CD4-positive, alpha-beta T cell treated with Interleukin-10 for 1 hour (primary cell): ENCODE measurements around the gene SNAPC5.
"Not testable (repeated sequence)": the region's sequence is repeated elsewhere in the genome, so short reads cannot be mapped to it uniquely, and the experiment has no call there.

ENCODE experiments used
- DNase-seq: peaks from one replicate; pipeline ENCODE4 v3.0.0-alpha.2; 2020

Gene SNAPC5, protein sequence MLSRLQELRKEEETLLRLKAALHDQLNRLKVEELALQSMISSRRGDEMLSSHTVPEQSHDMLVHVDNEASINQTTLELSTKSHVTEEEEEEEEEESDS

DNA sequence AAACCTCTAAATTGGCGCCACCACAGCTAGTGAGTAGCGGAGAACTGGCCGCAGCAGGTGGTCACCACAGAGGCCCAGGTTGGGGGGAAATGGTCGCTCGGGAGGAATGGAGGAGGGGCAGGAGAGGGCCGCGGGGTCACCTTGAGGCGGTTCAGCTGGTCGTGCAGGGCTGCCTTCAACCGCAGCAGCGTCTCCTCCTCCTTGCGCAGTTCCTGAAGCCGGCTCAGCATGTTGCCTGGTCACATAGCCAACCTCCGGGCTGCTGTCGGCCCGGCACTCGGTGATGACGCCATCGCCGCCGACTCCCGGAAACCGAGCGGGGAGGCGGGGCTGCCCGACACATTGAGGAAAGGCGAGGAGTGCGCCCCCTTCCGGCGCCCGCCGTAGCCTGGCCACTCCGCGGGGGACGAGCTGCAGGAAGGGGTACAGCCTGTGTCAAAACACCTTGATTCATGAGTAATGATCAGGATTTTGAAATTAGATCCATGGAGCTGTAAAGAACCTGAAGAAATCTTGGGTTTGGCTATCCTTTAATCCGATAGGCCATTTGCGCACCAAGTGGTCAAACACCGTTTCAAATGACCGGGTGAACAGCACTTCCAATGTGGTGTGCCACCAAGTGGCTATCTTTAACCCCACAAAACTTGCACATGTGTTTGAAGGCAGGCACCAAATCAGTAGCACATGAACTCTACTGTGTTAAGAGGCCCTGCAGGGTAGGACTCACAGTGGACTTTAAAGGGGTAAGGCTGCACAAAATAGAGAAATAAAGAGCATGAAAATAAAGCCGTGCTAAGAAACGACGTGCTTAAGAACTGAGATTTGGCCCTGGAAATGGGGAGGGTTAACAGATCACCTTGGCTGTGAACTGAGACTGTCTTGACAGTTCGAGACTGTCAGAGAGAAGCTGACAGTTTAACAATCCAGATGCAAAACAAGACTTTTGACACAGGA lies at the start of gene SNAPC5:
SNAPC5 (minus strand) TSS at position 261 of the 954 bp plus-strand sequence; CDS start at position 230, 31 bp downstream.
- DNase-seq: peak; percentile 97

DNA sequence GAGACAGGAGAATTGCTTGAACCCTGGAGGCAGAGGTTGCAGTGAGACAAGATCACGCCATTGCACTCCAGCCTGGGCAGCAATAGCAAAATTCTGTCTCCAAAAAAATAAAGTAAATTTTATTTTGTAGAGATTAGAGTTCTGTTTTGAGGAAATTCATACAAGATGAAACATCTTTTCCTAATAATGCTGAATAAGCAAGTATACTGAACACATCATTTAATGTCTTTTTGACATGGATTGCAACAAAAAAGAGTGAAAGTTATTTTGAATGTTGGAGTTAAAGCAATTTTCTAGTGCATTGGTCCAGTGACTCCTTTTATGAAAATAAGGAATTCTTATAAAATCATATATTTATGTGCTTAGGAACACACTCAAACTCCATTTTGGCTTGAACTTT lies 47.7 kb upstream of the SNAPC5 start:
- DNase-seq: no peak

DNA sequence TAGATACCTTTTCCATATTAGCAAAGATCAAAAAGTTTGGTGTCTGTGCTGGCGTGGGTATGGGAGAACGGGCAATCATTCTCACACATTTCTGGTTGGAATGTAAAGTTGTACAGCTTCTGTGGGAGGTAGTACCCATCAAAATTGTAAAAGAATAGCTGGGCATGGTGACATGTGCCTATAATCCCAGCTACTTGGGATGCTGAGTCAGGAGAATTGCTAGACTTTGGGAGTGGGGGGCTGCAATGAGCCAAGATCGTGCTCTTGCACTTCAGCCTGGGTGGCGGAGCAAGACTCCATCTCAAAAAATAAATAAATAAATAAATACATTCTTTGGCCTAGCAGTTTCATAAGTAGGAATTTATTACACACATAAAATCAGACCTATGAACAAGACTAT lies 45.3 kb upstream of the SNAPC5 start:
- no peak for DNase-seq

DNA sequence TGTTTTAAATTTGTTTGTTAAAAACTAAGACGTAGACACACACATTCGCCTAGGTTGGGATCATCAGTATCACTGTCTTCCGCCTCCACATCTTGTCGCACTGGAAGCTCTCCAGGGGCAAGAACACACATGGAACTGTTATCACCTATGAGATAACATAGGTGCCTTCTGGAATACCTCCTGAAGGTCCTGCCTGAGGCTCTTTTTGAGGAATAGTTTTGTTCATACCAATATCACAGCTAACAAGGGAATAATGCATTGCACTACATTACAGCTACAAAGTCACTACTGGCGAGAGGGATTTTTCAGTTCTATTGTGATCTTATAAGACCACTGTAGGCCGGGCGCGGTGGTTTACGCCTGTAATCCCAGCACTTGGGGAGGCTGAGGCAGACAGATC lies 37.5 kb upstream of the SNAPC5 start:
- DNase-seq: no peak

DNA sequence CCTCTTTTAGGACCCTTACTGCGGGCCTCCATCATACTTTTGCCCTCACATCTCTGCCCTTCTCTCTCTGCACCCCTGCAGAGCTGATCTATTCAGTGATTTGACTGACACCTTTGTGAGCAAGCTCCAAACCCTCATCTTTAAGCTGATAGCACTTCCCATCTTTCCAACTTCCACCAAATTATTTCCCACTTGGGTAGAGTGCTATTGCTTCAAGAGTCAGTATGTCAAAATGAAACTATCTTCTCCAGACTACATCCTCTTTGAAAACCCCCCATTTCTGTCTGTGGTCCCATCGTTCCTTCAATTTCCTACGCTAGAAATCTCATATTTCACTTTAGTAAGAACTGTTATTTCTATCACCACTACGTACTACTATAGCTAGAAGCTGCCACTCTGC lies 27.3 kb upstream of the SNAPC5 start:
- DNase-seq: no peak

DNA sequence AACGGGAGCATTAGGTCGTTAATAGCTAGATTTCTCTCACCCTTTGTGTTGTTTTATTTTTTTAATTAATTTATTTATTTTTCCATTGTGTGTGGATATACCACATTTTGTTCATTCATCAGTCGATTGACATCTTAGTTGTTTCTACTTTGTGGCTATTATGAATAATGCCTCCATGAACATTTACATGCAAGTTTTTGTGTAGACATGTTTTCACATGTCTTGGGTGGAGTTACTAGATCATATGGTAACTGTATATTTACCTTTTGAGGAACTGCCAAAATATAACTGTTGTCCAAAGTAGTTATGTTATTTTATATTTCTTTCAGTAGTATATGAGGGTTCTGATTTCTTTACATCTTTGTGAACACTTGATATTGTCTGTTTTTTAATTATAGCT lies 26.4 kb upstream of the SNAPC5 start:
- DNase-seq: no peak

DNA sequence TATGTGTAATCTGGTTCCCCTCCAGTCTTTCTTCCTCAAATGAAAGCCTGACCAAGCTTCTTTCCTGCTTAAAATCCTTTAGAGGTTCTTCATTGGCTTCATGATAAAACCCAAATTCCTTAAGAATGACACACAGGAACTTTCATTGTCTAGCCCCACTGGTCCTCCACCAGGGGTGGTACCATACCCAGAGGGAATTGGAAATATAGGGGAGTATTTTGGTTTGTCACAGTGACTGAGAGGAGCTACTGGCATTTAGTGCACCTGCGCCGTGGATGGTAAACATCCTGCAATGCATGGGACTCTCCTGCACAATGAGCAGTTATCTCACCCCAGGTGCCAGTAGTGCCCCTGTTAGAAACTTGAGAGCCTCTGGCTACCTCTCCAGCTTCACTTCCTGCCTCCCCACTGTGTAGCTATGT lies 18.4 kb upstream of the SNAPC5 start:
- no peak for DNase-seq

DNA sequence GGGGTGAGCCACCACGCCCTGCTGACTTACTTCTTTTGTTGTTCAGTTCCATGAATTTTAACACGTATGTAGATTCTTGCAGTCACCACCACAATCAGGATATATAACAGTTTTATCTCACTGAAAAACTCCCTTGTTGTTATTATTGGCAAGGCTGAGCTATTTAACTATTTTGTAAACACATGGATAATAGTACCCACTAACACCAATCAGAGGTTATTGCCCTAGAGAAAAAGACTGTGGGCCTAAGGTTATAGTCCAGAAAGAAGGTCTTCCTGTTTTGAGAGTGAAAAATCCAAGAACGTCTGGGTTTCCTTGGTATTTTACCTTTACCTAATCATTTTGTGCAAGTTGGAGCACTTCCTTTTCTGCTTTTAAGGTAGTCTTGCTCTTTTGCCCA lies 17.0 kb upstream of the SNAPC5 start:
- DNase-seq: no peak

DNA sequence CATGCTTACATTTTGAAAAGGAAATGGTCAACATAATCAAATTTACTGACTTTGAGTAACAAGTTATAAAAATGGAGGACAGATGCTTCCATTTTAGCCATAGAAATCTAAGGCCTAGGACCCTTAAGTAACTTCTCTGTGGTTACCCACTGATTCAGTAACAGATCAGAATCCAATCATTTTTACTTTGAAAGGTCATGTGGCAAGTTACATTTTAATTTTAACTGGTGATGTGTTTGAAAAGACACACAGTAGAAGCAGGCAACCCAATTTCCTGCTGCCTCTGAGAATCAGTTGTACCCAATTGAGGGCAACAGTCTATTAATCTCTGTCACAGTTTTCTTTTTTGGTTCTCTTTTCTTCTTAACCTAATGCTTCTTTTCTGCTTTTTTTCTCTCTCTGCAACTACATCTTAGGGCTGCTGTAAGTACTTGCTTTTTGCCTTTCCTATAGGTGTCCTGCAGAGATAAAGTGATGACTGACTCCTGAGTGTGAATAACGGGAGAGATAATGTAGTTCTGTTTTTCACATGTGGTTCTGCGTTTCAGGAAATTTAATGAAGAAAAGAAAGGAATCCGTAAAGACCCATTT lies 10.8 kb upstream of the SNAPC5 start:
- no peak for DNase-seq

DNA sequence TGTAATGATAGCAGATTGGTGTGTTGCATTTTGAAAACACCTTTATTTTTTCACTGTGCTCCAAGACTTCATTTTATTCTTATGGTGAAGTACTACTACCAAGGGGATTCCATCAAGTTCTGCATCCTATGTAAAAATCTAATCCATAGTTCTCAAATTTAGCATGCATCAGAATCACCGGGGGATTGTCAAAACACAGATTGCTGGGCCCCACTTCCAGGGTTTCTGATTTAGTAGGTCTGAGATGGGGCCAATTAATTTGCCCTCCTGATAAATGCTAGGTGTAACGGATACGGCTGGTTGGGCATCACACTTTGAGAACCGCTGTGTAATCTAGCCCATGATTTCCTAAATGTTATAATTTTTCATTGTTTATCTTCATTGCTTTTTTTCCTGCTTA lies 8.3 kb upstream of the SNAPC5 start:
- no peak for DNase-seq

DNA sequence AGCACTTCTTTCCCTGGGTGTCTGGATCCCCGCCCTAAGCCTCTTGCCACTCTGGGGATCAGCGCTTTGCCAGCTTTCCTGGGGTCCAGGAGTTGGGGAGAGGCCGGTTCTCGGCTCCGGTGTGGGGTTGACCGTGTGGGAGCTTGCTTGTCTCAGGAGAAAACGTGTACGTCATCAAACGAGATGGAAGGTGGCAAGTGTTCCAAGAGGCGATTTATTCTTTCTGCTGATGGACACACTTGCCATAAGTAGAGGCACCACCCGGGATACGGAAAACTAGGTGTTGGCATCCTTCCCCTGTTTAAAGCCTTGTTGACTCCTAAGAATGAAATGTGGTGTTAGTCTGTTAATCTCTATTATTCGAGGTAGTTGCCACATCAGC lies 7.9 kb upstream of the SNAPC5 start:
- no peak for DNase-seq

DNA sequence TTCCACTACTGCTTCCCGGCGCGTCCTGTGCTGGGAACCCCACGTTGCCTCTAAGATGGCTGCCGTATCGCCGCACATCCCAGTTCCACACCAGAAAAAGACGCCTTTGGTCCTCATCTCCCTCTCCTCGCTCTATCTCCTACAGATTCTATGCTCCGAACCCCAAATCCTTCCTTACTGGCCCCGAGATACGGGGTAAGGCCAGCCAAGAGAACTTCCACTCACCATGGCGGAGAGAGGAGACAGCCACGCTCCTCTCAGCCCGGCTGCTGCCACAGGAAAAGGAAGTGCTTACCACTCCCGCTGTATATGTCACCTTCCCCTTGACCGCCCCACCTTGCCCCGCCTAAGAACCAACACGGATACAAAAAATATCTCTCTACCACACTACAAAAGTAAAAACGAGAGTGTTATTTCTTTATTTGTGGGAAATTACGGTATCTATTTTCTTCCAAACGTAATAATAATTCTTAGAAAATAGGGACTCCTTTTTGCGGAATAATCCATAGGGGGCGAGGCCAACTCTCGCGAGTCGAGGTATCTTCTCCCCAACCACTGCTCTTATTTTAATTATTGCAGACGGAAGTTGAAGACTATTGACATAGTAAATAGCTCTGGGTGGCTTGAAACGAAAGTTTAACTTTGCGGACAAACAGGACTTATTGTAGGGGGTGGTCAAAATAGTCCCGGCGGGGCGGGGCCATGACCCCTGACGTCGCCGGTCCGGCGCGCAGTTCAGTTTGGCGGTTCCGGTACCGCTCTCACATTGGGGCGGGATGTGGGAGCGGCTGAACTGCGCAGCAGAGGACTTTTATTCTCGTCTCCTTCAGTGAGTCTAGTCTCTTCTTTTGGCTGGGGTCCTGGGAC lies 7.2 kb upstream of the SNAPC5 start, which contains the start of the genes RPL4 and ZWILCH:
RPL4 (minus strand) TSS at position 293 of the 867 bp plus-strand sequence; CDS start at position 228, 65 bp downstream.
ZWILCH (plus strand) TSS at position 764 of the 867 bp plus-strand sequence; CDS start at position 777, 13 bp downstream.
- peak; percentile 89 for DNase-seq

DNA sequence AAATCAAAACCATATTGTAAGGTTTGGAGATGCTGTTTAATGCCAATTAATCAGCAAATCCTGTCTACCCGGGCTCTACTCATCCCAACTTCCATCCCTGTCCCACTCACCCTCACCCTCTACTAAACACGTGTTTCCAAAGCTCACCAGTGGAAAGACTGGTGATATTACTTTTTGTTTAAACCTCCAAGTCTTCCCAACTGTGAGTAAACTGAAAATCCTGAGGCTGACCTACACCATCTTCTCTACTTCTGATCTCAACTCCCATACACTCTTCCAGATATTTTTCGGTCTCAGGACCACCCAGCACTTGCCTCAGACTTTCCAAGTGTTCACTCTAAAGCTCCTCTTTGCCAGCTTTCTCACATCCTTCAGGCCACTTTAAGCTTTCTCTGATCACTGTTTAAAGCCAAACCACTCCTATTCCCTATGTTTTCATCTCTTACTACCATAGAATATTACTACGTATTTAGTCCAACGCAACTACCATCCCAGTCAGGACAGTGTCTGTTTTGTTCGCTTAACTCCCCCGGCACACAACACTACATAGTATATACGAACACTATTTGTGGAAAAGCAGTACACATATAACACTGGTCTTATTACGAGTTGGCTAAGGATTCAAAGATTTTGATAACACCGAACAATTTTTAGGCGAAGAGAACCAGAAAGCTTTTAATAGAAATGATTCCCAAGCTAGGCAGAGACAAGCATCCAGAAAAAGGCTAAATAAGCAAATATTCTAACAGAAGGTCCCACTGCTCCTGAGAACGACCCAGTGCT lies 6.4 kb upstream of the SNAPC5 start:
- no peak for DNase-seq

DNA sequence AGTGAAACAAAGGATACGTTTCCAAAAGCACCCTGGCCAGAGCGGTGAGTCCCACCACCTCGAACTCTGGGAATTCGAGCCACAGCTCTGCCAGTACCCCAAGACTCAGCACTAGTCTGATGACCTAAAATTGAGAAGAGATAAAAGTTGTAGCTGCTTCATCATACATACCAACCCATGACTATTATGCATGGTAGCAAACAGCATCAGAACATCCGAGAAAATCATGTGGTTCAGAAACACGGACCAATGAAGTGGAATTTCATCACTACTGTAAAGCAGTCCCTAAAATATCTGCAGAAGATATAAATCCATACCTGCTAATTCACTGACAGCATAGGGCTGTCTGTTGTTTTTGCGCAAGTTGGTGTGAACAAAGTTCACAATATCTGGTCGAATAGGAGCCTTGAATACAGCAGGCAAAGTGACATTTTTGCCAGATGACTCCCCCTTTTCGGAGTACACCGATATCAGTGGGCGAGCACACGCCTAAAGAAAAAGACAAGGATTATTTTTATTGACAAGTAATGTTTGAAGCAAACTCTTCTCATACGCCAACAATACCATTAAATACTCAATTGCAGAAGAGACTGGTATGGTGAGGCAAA lies 5.6 kb upstream of the SNAPC5 start:
- not testable (repeated sequence) for DNase-seq

DNA sequence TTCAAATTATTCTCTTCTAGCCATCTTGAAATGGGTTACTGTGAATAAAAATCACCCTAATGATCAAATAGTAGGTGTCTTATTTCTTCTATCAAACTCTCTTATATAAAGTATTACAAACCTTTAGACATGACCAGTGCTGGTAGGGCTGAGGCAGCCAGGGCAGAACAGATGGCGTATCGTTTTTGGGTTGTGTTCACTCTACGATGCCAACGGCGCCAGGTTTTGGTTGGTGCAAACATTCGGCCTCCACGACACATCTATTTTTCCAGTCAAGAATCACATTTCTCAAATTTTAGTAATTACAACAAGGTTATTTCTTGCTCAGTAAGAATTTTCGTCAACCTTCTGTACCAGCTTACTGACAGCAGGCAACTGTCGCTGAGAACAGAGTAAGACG lies 4.9 kb upstream of the SNAPC5 start:
- DNase-seq: no peak

DNA sequence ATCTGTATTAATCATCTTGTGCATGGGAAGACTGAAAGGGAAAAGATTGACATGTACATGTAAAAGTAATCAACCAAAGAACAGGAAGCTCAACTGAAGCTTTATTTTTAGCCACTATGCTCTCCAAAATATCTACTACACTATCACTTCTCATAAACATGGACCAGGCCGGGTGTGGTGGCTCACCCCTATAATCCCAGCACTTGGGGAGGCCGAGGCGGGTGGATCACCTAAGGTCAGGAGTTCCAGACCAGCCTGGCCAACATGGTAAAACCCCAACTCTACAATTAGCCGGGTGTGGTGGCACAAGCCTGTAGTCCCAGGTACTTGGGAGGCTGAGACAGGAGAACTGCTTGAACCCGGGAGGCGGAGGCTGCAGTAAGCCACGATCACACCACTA lies 2.8 kb upstream of the SNAPC5 start:
- not testable (repeated sequence) for DNase-seq

DNA sequence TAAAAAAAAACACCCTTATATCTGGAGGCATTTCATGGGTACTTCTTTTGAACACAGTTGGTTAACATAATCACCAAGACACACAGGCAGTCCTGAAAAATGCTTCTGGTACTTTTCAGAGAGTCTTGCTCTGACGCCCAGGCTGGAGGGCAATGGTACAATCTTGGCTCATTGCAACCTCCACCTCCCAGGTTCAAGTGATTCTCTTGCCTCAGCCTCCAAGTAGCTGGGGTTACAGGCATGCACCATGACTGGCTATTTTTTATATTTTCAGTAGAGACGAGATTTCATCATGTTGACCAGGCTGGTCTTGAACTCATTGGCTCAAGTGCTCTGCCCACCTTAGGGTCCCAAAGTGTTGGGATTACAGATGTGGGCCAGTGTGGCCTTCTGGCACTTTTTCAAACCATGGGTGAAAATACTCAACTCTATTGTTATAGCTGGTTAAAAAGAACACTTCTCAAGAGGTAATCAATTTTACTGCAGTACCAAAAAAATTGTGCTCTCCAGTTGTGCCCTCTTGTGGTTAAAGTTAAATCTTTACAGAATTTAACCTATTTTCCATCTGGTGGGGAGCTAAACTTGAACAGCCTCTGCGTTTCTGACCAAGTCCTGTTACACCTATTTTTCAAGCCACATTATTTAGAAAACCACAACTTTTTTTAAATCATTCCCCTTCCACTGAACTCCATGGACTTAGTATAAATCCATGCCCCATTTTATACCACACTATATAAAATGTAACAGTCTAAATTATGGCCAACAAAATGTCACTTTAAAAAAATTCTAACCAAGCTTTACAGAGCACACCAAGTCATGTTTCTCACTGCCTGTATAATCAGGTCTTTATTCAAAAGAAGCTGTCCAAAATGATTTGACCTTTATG lies 1.2 kb upstream of the SNAPC5 start:
- DNase-seq: peak; percentile 62

DNA sequence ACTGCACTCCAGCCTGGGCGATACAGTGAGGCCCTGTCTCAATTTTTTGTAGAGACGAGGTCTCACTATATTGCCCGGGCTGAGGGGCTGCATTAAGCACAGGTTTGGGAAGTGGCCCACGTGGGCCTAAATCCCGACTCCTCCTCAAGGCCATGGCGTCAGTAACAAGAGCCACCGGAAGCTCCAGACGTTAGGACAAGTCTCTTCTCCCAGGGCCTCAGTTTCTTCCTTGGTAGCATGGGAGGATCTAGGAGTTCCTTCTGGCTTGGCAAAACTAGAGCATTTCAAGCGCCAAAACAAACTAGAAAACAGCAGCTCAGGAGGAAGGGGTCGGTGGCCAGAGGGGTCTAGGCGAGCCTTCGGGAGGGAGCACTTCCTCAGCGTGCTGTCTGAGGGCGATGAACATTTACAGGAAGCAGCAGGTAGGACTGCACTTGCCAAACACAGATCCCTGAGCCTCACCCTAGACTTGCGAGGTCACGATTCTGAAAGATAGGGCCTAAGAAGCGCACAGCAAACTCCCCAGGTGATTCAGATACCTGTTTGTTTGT lies 536 bp downstream of the SNAPC5 start:
- no peak for DNase-seq

DNA sequence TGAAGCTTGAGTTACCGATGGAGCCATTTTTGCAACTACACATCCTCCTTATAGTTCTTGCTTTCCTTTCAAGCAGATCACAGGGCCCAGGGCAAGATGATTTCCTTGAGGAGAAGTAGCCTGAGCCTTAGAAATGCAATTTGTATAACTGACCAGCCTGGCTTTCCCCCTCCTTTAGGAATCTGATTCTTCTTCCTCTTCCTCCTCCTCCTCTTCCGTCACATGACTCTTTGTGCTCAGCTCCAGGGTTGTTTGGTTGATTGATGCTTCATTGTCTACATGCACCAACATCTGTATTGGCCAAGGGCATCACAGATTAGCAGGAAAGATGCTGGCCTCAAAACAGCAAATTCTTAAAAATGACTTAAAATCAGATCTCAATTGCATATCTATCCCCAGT lies 3.3 kb downstream of the SNAPC5 start:
- DNase-seq: no peak

DNA sequence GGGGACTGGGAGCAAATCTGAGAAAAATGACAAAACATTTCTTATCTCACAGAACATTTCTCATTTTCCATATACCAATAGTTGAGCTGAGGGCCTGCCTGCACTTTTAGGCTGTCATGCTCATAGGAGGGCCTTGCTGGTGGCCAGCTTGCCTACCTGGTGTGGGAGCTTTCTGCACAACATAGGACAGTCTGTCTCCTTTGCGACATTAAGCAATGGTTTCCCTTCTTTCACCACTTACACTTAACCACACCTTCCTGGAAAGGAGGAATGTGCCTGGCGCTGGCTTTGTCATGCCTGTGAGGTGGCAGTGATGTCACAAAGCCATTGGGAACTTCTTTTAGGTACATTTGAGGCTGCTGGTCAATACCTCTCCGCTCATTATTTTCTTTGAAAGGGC lies 5.7 kb downstream of the SNAPC5 start:
- DNase-seq: no peak
